ENCODE data around the gene MACC1.

The MACC1 gene, protein sequence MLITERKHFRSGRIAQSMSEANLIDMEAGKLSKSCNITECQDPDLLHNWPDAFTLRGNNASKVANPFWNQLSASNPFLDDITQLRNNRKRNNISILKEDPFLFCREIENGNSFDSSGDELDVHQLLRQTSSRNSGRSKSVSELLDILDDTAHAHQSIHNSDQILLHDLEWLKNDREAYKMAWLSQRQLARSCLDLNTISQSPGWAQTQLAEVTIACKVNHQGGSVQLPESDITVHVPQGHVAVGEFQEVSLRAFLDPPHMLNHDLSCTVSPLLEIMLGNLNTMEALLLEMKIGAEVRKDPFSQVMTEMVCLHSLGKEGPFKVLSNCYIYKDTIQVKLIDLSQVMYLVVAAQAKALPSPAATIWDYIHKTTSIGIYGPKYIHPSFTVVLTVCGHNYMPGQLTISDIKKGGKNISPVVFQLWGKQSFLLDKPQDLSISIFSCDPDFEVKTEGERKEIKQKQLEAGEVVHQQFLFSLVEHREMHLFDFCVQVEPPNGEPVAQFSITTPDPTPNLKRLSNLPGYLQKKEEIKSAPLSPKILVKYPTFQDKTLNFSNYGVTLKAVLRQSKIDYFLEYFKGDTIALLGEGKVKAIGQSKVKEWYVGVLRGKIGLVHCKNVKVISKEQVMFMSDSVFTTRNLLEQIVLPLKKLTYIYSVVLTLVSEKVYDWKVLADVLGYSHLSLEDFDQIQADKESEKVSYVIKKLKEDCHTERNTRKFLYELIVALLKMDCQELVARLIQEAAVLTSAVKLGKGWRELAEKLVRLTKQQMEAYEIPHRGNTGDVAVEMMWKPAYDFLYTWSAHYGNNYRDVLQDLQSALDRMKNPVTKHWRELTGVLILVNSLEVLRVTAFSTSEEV

DNA sequence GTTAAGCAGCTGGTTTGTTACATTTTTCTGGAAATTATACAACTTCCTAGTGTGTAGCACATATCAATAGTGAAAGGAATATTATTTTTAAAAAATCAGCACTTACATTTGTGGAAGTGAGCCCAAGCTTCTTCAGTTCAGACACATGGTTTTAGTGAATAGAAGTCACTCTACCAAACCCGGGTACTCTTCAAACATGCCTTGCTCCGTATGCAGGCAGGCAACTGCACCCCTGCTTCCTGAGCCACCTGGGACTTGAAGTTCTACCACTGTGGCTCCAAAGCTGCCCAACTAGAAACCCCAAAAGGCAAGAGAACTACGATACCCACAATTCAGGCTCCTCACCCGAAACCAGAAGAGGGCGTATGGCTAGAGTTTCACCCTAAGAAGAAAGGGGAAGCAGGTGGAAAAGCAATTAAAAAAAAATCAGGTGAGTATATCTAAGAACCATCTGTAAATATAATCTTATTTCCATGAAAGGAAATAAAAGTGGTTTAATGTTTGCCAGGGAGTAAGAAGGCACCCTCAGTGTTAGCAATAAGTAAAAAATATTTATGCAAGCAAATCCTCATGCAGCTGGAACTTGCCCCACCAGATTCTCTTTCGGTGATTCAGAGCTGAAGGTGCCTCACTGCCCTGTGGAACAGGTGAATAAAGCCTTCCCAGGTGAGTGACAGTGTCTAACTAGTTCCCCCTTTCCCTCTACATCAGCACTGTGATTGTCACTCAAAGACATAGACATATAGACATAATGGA lies at the start of gene MACC1:
Gene MACC1, minus strand, starts transcription at position 192 of the 756 bp plus-strand sequence. CDS start 55,522 bp downstream, outside the sequence.
- no peak for DNase-seq

DNA sequence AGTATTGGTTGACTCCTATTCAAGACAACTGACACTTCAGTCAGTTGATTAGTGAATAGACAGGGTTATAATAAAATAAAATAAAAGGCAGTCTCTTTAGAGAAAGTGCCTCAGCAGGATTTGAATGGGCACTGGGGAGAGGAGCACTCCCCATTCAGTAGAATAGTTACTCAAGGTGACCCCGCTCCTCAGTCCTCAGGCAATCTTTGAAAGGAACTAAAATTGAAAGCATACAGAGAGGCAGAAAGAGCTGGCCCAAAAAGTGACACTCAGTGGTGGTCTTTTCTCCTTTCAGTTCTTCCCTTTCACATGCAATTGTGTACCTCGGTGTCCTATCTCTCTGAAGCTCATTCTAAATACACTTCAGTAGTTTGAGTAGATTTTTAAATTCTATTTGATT lies 47.4 kb upstream of the MACC1 start:
- DNase-seq = no peak

DNA sequence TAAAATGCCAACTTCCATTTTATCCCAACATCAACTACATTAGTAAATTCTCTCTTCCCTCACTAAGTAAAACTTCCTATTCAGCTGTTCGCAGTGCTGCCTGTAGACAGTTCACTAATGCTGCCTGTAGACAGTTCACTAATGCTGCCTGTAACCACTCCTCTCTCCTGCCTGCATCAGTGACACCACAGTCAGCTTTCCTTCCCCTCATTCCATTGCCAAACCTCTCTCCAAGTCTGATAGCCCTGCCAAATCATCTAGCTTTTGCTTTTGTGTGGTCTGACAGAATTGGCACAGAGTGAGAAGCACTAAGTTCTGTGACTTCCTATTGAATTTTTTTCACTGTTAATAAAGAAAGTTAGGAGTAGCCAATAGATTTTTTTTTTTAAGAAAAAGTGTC lies 43.0 kb upstream of the MACC1 start:
- DNase-seq = no peak

DNA sequence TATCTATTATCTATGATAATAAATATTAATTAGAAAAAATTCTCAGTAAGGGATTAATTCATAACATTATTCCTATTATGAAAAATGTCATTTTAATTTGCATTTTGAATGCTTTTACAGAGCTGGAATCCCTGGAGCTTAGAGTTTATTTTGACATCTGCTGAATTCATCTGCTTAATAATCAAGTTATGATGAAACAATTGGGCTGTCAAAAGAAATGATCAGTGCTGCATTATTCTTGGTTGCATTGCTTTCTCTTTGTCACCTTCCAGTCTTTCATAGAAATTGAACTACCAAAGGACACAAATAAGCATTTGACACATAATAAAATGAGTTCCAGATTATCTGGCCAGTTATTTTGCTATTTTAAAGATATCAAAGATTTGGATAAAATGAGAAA lies 40.0 kb upstream of the MACC1 start:
- DNase-seq = no peak

DNA sequence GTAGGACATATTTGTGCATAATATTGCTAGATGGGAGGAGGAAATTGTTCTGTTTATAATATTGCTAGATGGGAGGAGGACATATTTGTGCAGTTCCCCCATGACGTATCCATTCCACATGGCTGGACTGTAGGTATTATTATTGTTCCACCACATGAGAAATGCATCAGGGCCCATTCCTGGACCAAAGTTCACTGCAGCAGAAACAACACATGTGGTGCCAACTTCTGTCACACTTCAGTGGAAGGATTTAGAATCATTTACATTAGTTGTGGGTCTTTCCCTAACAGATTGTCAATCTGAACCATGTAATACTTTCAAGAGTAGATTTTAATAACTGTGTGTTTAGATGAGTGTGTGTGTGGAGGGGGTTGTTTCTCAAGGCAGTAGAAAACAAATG lies 32.7 kb upstream of the MACC1 start:
- DNase-seq = no peak

DNA sequence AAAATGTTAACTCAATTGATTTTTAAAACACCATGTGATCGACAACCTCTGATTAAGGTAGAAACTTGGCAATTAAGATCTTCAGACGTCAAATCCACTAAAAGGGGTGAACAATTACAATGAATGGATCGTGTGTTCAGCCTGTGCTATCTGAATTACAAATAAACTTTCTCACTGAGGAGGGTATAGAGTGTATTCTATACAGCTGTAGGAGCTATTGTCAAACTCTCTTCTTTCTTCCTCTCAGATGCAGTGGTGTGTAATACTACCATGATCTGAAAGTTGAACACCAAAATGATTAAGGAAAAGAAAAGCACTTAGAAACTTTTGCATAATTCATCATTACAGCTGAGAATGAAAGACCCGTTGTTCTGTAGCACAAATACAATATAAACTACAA lies 32.2 kb upstream of the MACC1 start:
- DNase-seq = no peak

DNA sequence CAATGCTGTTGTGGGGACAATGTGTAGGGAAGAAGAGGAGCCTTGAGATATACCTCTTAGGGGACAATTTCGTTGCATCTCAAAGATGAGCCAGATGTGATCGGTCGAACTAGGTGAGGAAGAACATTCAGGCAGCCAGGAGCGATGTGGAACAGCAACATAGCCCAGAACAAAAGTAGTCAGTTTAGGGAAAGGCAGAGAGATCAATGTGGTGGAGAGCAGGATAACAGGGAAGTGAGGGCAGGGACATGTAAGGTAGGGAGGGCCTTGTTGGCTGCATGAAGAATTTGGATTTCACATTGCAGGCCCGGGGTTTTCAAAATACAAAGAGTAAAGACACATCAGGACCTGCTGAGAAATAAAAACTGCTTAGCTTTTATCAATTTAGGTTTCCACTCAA lies 29.1 kb upstream of the MACC1 start:
- no peak for DNase-seq

DNA sequence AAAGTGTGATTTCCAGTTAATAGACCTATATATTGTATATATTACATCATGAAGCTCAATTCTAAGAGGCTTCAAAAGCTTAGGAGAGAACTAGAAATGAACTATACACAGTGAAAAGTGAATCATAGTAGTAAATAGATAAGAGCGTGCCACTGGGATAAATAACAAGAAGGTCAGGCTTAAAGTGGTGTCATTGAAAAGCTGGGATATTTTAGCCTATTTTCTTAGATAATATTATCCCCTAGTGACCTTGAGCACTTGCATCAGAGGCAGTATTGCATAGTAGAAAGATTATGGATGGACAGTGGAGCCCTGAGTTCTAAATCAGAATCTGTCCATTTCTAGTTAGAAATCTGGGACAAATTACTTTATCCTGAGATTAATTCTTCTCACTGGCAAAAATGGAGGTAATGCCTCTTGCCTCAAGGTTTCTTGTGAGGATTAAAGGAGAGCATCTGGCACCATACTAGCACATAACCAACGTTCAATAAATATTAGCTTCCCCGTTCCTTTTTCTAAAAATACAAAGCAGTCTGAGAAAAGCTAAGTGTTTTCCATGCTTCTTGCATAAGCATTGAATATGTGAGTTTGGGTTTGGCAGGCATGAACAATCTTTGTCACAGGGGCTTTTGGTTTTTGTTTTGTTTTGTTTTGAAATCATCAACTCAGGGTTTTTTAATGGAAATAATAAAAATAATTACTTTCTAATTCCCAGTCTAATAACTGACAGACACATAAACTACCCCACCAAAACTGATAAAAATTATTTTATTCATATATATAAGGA lies 27.3 kb upstream of the MACC1 start:
- no peak for DNase-seq

DNA sequence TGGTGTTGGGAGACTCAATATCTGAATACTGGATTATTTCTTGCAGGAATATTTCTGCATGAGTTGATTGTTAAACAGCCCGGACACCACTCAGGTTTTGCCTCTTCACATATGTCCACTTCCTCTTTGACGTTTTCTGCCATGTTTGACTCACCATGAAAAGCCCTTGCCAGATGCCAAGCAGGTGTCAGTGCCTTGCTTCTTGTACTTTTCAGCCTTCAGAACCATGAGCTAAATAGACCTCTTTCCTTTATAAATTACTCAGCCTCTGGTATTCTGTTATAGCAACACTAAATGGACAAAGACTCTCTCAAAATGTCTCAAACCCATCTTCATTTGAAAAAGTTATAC lies 24.7 kb upstream of the MACC1 start:
- no peak for DNase-seq

DNA sequence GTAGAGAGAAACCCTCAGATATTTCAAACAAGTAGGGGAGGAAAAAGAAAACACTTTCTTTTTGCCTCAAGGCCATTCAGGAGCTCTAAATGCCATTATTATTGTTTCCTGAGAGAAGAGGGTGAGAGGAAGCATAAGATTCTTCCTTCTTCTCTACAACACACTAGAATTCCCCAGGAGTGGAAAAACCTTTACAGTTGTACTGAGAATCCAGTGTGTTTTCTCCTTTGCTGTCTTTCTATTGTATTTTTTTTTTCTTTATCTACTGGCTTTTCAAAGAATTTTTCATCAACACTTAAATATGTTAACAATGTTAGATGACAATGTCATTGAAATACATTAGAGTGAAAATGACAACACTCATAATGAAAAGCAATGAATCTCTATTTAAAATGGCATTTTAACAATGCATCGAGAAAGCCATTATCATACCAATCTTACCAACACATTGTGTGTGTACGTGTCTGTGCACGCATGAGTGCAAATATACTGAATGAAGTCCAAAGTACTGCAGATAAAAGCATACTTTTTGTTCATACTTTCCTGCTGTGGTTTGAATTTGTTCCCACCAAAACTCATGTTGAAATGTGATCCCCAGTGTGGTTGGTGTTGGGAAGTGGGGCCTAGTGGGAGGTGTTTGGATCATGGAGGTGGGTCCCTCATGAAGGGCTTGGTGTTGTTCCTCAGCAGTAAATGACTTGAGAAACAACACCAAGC lies 24.2 kb upstream of the MACC1 start:
- no peak for DNase-seq

DNA sequence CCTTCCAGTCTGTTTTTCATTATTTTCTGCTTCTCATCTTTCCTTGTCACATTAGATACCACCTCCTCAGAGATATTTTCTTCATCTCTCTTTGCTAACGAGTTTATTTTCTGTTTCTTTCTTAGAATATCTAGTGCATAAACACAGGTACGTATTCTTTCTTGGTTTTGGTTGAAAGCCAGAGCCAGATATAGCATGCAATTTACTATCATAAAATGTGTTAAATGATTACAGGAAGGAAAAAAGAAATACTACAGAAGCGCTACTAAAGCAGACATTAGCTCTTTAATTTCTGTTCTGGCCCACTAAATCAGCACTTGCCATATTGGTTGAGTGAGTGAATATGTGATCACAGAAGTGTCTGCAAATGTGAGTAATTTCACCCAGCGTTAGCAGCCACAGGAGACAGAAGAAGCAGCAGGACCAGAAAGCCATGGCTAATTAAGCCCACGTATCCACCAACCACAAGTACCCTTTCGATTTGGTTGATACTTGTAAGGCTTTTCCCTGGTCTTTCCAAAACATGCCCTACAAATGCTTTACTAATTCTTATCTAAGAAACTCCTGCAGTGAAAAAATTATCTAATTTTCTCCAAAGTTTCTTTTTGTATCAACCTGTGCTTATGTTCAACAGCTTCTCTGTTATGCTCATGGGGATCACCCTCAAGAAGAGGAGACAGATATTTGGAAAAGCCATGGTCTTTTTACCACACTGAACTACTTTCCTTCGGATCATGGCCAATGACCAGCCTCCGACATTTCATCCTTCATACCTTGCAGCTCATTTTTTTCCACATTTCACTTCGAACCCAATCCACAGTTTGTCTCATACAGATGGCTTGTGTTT lies 23.1 kb upstream of the MACC1 start:
- DNase-seq = no peak

DNA sequence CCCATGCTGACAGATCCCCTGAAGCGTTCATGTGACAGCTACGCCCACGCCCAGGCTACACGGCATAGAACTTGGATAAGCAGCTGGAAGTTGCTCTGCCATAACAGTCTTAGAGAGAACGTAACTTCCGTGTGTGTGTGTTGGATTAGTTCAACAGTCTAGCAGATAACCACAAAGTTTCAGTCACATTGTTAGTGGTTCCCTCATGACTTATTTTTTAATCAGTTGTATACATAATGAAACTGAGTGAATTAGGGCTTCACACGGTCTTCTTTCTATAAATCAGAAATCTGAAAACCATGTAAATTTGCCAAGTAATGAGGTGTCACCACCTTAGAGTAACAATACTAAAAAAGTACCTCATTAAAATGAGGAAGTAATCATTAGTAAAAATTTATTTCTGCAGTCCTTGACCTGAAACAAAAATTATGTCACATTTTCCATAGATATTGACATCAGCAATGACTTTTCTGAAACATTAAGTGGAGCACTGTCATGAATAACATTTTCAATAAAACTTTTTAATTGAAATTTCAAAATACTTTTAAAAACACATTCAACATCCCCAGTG lies 21.7 kb upstream of the MACC1 start:
- DNase-seq = no peak

DNA sequence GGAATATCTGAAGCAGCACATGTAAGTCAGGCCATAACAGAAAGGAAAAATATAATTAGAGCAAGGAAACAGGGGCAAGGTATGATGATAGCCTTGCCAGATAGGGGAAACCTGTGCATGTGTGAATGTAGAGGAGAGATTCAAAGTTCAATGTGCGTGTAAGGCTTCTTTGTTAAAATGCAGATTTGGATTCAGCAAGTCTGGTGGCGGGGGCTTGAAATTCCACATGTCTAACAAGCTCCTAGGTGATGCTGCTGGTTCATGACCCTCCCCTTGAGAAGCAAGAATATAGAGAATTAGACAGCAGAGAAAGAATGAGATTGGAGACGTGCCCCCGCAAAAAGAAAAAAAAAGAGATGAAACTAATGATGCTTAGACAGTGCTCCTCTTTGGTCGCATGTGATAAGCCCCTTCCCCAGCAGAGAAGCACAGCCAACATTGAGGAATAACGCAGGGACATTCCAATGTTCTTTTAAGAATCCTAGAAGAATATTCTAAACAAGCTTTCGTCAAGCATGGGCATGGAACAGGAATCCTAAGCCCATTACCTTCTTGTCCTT lies 21.1 kb upstream of the MACC1 start:
- DNase-seq = no peak

DNA sequence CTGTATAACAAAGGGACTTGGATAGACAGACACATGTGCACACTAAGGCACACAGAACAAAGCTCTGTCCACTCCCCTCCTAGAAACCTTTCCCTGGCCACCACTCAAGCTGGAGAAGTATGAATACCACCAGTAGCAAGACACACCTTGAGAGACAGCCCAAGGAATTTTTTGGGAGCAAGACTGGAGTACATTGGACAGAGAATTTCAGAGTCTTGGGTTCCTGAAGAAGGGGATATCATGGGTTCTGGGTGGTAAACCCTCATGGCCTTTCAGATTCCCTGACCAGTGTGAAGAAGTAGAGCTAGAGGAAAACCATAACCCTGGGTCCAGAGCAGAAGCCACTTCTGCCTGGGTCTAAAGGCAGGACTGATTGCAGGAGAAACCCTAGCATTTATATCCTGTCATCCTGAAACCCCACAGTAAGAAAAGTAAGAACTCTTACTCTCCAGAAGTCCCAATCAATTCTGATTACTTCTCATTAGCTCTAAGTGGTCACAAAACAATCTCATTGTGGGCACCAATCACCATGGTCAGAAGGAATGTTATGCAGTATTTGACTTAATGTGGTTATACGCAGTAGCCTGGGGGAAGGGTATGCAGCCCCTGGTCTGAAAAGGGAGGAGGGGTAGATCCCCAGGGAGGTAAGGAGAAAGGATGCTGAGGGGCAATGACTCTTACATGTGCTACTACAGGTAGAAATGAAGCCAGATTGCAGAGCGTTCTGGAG lies 20.4 kb upstream of the MACC1 start:
- no peak for DNase-seq

DNA sequence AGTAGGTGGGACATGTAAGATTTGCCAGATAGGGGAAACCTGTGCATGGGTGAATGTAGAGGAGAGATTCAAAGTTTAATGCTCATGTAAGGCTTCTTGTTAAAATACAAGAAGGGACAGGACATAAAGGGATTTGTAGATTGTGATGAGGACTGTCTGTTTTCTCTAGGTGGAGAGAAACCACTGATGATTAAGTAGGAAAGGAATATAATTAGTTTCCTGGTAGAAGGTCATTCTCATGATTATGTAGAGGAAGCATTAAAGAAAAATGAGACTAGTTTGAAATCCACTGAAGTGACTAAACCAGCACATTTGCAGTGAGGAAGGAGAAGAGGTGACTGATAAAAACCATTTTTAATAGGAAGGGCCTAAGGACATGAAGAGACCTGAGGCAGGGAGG lies 19.6 kb upstream of the MACC1 start:
- DNase-seq = no peak

DNA sequence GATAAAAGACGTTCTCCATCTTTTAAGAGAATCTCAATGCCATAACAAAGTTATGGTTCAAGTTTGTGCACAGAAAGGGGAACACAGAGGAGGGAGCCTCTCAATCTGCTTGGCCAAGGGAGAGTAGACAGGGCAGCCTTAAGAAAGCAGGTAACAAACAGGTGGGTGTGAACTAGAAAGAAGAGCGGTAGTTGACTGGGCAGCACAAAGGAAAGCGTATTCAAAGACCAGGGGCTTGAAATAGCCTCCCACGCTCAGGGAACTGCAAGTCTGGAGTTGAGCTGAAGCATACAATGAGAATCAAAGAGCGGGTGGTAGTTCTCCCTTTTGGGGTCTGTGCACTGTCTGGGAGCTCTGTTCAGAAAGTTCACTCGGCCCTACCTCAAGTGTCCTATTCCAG lies 18.9 kb upstream of the MACC1 start:
- DNase-seq = no peak

DNA sequence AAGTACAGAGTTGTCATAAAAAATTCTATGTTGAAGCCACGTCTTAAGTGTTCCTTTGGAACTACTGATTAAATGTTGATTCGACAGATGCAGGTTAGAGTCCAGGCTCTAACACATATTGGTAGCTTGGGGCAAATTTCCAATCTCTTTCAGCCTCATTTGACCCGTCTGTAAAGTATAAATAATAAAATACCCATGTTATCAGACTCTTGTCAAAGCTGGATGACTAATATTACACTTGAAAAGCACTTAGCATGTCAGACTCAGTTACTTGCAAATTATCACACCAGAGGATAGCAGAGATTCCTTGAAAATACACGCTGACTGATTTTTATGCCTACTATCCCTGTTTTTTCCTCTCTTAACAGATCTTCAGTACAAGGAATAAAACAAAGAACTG lies 18.1 kb upstream of the MACC1 start:
- no peak for DNase-seq

DNA sequence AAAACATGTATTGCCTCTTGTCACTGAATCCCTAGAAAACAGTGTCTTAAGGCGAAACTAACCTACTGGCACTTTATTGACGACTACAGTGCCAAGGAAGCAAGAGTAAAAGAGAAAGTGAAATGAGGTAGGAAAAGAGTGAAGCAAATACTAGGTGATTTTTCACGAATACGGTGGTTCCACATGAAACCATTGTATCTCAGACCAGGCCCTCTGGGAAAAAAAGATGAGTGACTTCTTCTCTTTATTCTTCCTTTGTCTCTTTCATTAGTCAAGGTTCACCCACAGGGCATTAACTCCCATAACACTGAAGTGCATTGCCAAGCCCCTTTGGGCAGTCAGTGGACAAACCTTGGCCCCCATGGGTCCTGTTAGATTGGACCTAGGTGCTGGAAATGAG lies 16.2 kb upstream of the MACC1 start:
- DNase-seq = no peak

DNA sequence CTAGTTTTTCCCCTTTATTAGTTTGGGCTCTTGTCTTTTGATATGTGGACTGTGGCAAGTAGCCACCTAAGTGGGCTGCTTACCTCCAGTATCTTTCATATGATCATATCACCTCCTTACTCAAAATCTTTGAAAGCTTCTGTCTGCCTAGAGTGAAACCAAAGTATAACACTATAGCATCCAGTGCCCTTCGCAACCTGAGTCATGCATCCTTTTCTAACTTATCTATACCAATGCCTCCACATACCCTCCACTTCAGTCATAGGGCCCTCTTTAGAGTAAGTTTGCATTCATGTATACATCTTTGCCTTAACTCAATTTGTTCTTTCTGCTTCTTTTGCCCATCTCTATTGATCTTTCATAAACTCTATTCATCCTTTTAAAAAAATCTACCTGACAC lies 15.7 kb upstream of the MACC1 start:
- no peak for DNase-seq

Data from SHP77 treated with DMSO at 0.1 percent for 48 hours (cell line).